Measurements from ENCODE around the gene SLCO1B3.

GRCh38 chr12:20917269-20917668 lies 106.8 kb downstream of the SLCO1B3 start:
- TF ChIP-seq, protein P1, sequence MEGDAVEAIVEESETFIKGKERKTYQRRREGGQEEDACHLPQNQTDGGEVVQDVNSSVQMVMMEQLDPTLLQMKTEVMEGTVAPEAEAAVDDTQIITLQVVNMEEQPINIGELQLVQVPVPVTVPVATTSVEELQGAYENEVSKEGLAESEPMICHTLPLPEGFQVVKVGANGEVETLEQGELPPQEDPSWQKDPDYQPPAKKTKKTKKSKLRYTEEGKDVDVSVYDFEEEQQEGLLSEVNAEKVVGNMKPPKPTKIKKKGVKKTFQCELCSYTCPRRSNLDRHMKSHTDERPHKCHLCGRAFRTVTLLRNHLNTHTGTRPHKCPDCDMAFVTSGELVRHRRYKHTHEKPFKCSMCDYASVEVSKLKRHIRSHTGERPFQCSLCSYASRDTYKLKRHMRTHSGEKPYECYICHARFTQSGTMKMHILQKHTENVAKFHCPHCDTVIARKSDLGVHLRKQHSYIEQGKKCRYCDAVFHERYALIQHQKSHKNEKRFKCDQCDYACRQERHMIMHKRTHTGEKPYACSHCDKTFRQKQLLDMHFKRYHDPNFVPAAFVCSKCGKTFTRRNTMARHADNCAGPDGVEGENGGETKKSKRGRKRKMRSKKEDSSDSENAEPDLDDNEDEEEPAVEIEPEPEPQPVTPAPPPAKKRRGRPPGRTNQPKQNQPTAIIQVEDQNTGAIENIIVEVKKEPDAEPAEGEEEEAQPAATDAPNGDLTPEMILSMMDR (IDR thresholded peaks at IDR 0.05; ENCODE audit: extremely low read depth in 1 of 2, insufficient read depth in 1 of 2, low read depth in 1 of 2, low read length in 2 of 2), result no peak
- TF ChIP-seq MAX (IDR thresholded peaks at IDR 0.05; ENCODE audit: insufficient read depth, insufficient read length) (no peak), POLR2AphosphoS5 (IDR thresholded peaks at IDR 0.05; ENCODE audit: insufficient read depth, low read depth, low read length) (no peak), EZH2 (IDR thresholded peaks at IDR 0.05; ENCODE audit: borderline replicate concordance, low read depth, low read length, severe bottlenecking) (no peak)

All from endothelial cell of umbilical vein (primary cell).